Measurements from ENCODE around the gene PRRG2.

- TF ChIP-seq POLR2A (IDR thresholded peaks at IDR 0.05): no peak
- TF ChIP-seq CTCF (IDR thresholded peaks at IDR 0.05): no peak
Measured at GRCh38 chr19:49538643-49539042, 42.5 kb upstream of the PRRG2 start.
